ENCODE data around the gene OLIG1. TPM values are rescaled to one million over a fixed set of nuclear protein-coding genes. Genes with fewer than 3 reads are reported as not detected.

OLIG1 gene
- polyA plus RNA-seq, 2 donors, result 0.01 TPM; not detected in 1

GRCh38 chr21:33057385-33057940, 12.5 kb upstream of the OLIG1 start:
- Histone ChIP-seq H3K27ac (ENCODE audit: low read depth in 2 of 2, low read length in 1 of 2) (no peak overlapping the region), H3K9me3 (ENCODE audit: control insufficient read depth in 2 of 2, insufficient read depth in 1 of 2, low read depth in 1 of 2, low read length in 1 of 2) (peaks cover 0 to 2% of the 10 kb centered on the region in 2 donors), H3K4me1 (ENCODE audit: control insufficient read depth in 2 of 2, insufficient read depth in 2 of 2, low read length in 1 of 2) (no peaks in the 10 kb centered on the region), H3K4me3 (ENCODE audit: low read depth in 1 of 2, low read length in 2 of 2) (no peak overlapping the region), H3K36me3 (ENCODE audit: control insufficient read depth in 2 of 2, insufficient read depth in 2 of 2, low read length in 1 of 2) (no peaks in the 10 kb centered on the region), H3K27me3 (ENCODE audit: control insufficient read depth in 1 of 2, insufficient read depth in 2 of 2, low read length in 2 of 2) (no peaks in the 10 kb centered on the region)
- WGBS, 2 donors, result 86 to 89% methylated on average over 11 of the region's 11 CpGs

- Histone ChIP-seq H3K27me3 (ENCODE audit: control insufficient read depth in 1 of 2, insufficient read depth in 2 of 2, low read length in 2 of 2) (no peaks in the 10 kb centered on the region), H3K27ac (ENCODE audit: low read depth in 2 of 2, low read length in 1 of 2) (no peak overlapping the region), H3K9me3 (ENCODE audit: control insufficient read depth in 2 of 2, insufficient read depth in 1 of 2, low read depth in 1 of 2, low read length in 1 of 2) (peaks cover 0 to 2% of the 10 kb centered on the region in 2 donors), H3K36me3 (ENCODE audit: control insufficient read depth in 2 of 2, insufficient read depth in 2 of 2, low read length in 1 of 2) (no peaks in the 10 kb centered on the region), H3K4me3 (ENCODE audit: low read depth in 1 of 2, low read length in 2 of 2) (no peak overlapping the region), H3K4me1 (ENCODE audit: control insufficient read depth in 2 of 2, insufficient read depth in 2 of 2, low read length in 1 of 2) (no peaks in the 10 kb centered on the region)
- 40 to 49% methylated on average over 6 of the region's 6 CpGs for WGBS, 2 donors
Observed at GRCh38 chr21:33058527-33058926, 11.4 kb upstream of the OLIG1 start.

- no peaks in the 10 kb centered on the region for H3K36me3 ChIP-seq (ENCODE audit: control insufficient read depth in 2 of 2, insufficient read depth in 2 of 2, low read length in 1 of 2)
- no peak overlapping the region for H3K27ac ChIP-seq (ENCODE audit: low read depth in 2 of 2, low read length in 1 of 2)
- no peaks in the 10 kb centered on the region for H3K4me1 ChIP-seq (ENCODE audit: control insufficient read depth in 2 of 2, insufficient read depth in 2 of 2, low read length in 1 of 2)
- H3K4me3 ChIP-seq (ENCODE audit: low read depth in 1 of 2, low read length in 2 of 2), result no peak overlapping the region
- WGBS, 2 donors, result 68 to 70% methylated on average over 6 of the region's 6 CpGs
- H3K9me3 ChIP-seq (ENCODE audit: control insufficient read depth in 2 of 2, insufficient read depth in 1 of 2, low read depth in 1 of 2, low read length in 1 of 2), result peaks cover 0 to 2% of the 10 kb centered on the region in 2 donors
- H3K27me3 ChIP-seq (ENCODE audit: control insufficient read depth in 1 of 2, insufficient read depth in 2 of 2, low read length in 2 of 2), result no peaks in the 10 kb centered on the region
Observed at GRCh38 chr21:33058957-33059356, 11.0 kb upstream of the OLIG1 start.

- Histone ChIP-seq H3K27ac (ENCODE audit: low read depth in 2 of 2, low read length in 1 of 2) (no peak overlapping the region), H3K27me3 (ENCODE audit: control insufficient read depth in 1 of 2, insufficient read depth in 2 of 2, low read length in 2 of 2) (peaks cover 0 to 3% of the 10 kb centered on the region in 2 donors), H3K4me3 (ENCODE audit: low read depth in 1 of 2, low read length in 2 of 2) (no peak overlapping the region)
Observed at GRCh38 chr21:33059380-33059841, 10.5 kb upstream of the OLIG1 start.

GRCh38 chr21:33061233-33061632, 8.7 kb upstream of the OLIG1 start:
- WGBS, 2 donors, result 94 to 96% methylated on average over 4 of the region's 4 CpGs
- Histone ChIP-seq H3K4me1 (ENCODE audit: control insufficient read depth in 2 of 2, insufficient read depth in 2 of 2, low read length in 1 of 2) (no peaks in the 10 kb centered on the region), H3K27ac (ENCODE audit: low read depth in 2 of 2, low read length in 1 of 2) (no peak overlapping the region), H3K27me3 (ENCODE audit: control insufficient read depth in 1 of 2, insufficient read depth in 2 of 2, low read length in 2 of 2) (peaks cover 0 to 4% of the 10 kb centered on the region in 2 donors), H3K9me3 (ENCODE audit: control insufficient read depth in 2 of 2, insufficient read depth in 1 of 2, low read depth in 1 of 2, low read length in 1 of 2) (no peaks in the 10 kb centered on the region), H3K36me3 (ENCODE audit: control insufficient read depth in 2 of 2, insufficient read depth in 2 of 2, low read length in 1 of 2) (no peaks in the 10 kb centered on the region), H3K4me3 (ENCODE audit: low read depth in 1 of 2, low read length in 2 of 2) (no peak overlapping the region)

More at GRCh38 chr21:33059380-33059841, 10.5 kb upstream of the OLIG1 start:
- 31 to 35% methylated on average over 2 of the region's 2 CpGs for WGBS, 2 donors
- Histone ChIP-seq H3K9me3 (ENCODE audit: control insufficient read depth in 2 of 2, insufficient read depth in 1 of 2, low read depth in 1 of 2, low read length in 1 of 2) (peaks cover 0 to 2% of the 10 kb centered on the region in 2 donors), H3K4me1 (ENCODE audit: control insufficient read depth in 2 of 2, insufficient read depth in 2 of 2, low read length in 1 of 2) (no peaks in the 10 kb centered on the region), H3K36me3 (ENCODE audit: control insufficient read depth in 2 of 2, insufficient read depth in 2 of 2, low read length in 1 of 2) (no peaks in the 10 kb centered on the region)

GRCh38 chr21:33063375-33063883, 6.5 kb upstream of the OLIG1 start:
- 87 to 88% methylated on average over 5 of the region's 5 CpGs for WGBS, 2 donors
- H3K27me3 ChIP-seq (ENCODE audit: control insufficient read depth in 1 of 2, insufficient read depth in 2 of 2, low read length in 2 of 2), result peaks cover 0 to 10% of the 10 kb centered on the region in 2 donors

GRCh38 chr21:33063907-33064622, 5.9 kb upstream of the OLIG1 start:
- WGBS, 2 donors, result 38 to 41% methylated on average over 14 of the region's 14 CpGs
- Histone ChIP-seq H3K36me3 (ENCODE audit: control insufficient read depth in 2 of 2, insufficient read depth in 2 of 2, low read length in 1 of 2) (no peaks in the 10 kb centered on the region), H3K4me1 (ENCODE audit: control insufficient read depth in 2 of 2, insufficient read depth in 2 of 2, low read length in 1 of 2) (no peaks in the 10 kb centered on the region), H3K9me3 (ENCODE audit: control insufficient read depth in 2 of 2, insufficient read depth in 1 of 2, low read depth in 1 of 2, low read length in 1 of 2) (no peaks in the 10 kb centered on the region), H3K4me3 (ENCODE audit: low read depth in 1 of 2, low read length in 2 of 2) (no peak overlapping the region), H3K27ac (ENCODE audit: low read depth in 2 of 2, low read length in 1 of 2) (no peak overlapping the region), H3K27me3 (ENCODE audit: control insufficient read depth in 1 of 2, insufficient read depth in 2 of 2, low read length in 2 of 2) (peaks cover 0 to 14% of the 10 kb centered on the region in 2 donors)

More at GRCh38 chr21:33063375-33063883, 6.5 kb upstream of the OLIG1 start:
- Histone ChIP-seq H3K9me3 (ENCODE audit: control insufficient read depth in 2 of 2, insufficient read depth in 1 of 2, low read depth in 1 of 2, low read length in 1 of 2) (no peaks in the 10 kb centered on the region), H3K27ac (ENCODE audit: low read depth in 2 of 2, low read length in 1 of 2) (no peak overlapping the region), H3K4me3 (ENCODE audit: low read depth in 1 of 2, low read length in 2 of 2) (no peak overlapping the region), H3K36me3 (ENCODE audit: control insufficient read depth in 2 of 2, insufficient read depth in 2 of 2, low read length in 1 of 2) (no peaks in the 10 kb centered on the region), H3K4me1 (ENCODE audit: control insufficient read depth in 2 of 2, insufficient read depth in 2 of 2, low read length in 1 of 2) (no peaks in the 10 kb centered on the region)

GRCh38 chr21:33064623-33065390, 5.1 kb upstream of the OLIG1 start:
- Histone ChIP-seq H3K9me3 (ENCODE audit: control insufficient read depth in 2 of 2, insufficient read depth in 1 of 2, low read depth in 1 of 2, low read length in 1 of 2) (no peaks in the 10 kb centered on the region), H3K27ac (ENCODE audit: low read depth in 2 of 2, low read length in 1 of 2) (no peak overlapping the region), H3K36me3 (ENCODE audit: control insufficient read depth in 2 of 2, insufficient read depth in 2 of 2, low read length in 1 of 2) (no peaks in the 10 kb centered on the region), H3K4me3 (ENCODE audit: low read depth in 1 of 2, low read length in 2 of 2) (no peak overlapping the region), H3K4me1 (ENCODE audit: control insufficient read depth in 2 of 2, insufficient read depth in 2 of 2, low read length in 1 of 2) (peaks cover 0 to 2% of the 10 kb centered on the region in 2 donors), H3K27me3 (ENCODE audit: control insufficient read depth in 1 of 2, insufficient read depth in 2 of 2, low read length in 2 of 2) (peaks cover 0 to 14% of the 10 kb centered on the region in 2 donors)
- 39 to 40% methylated on average over 18 of the region's 18 CpGs for WGBS, 2 donors

- H3K27me3 ChIP-seq (ENCODE audit: control insufficient read depth in 1 of 2, insufficient read depth in 2 of 2, low read length in 2 of 2), result peaks cover 0 to 23% of the 10 kb centered on the region in 2 donors
- no peak overlapping the region for H3K27ac ChIP-seq (ENCODE audit: low read depth in 2 of 2, low read length in 1 of 2)
- no peaks in the 10 kb centered on the region for H3K36me3 ChIP-seq (ENCODE audit: control insufficient read depth in 2 of 2, insufficient read depth in 2 of 2, low read length in 1 of 2)
- H3K4me3 ChIP-seq (ENCODE audit: low read depth in 1 of 2, low read length in 2 of 2), result no peak overlapping the region
- peaks cover 5 to 15% of the 10 kb centered on the region in 2 donors for H3K4me1 ChIP-seq (ENCODE audit: control insufficient read depth in 2 of 2, insufficient read depth in 2 of 2, low read length in 1 of 2)
- H3K9me3 ChIP-seq (ENCODE audit: control insufficient read depth in 2 of 2, insufficient read depth in 1 of 2, low read depth in 1 of 2, low read length in 1 of 2), result no peaks in the 10 kb centered on the region
- 84 to 86% methylated on average over 7 of the region's 7 CpGs for WGBS, 2 donors
Observed at GRCh38 chr21:33067043-33067442, 2.9 kb upstream of the OLIG1 start.

All from esophagus (tissue), 2 donors.